Measurements from ENCODE around the gene THAP2. TPM values are rescaled to one million over a fixed set of nuclear protein-coding genes. Genes with fewer than 3 reads are reported as not detected.
"Not testable (repeated sequence)": the region's sequence is repeated elsewhere in the genome, so short reads cannot be mapped to it uniquely, and the experiment has no call there.

THAP2 gene
- total RNA-seq, 2 donors from 2014 or later = 4.3 to 5.2 TPM

- no peak for ATAC-seq
- intact Hi-C loops (cut with DNase I) = no loop called here
- DNase-seq = no peak
These were observed 8.2 kb upstream of the THAP2 start for GRCh38 chr12:71655907-71656306.

- ATAC-seq = no peak
- DNase-seq = no peak
- intact Hi-C loops (cut with DNase I) = no loop called here
These were observed 7.4 kb upstream of the THAP2 start for GRCh38 chr12:71656740-71657139.

GRCh38 chr12:71661977-71662530 lies 2.0 kb upstream of the THAP2 start:
- intact Hi-C loops (cut with DNase I) = loop anchor here in 1 of 2 donors (10.0 kb wide), 1 partner anchor 93 kb away; the partner anchor contains the start of gene RAB21
- DNase-seq (no peak), ATAC-seq (peak in 1 of 2 donors; percentile 3)

DNA sequence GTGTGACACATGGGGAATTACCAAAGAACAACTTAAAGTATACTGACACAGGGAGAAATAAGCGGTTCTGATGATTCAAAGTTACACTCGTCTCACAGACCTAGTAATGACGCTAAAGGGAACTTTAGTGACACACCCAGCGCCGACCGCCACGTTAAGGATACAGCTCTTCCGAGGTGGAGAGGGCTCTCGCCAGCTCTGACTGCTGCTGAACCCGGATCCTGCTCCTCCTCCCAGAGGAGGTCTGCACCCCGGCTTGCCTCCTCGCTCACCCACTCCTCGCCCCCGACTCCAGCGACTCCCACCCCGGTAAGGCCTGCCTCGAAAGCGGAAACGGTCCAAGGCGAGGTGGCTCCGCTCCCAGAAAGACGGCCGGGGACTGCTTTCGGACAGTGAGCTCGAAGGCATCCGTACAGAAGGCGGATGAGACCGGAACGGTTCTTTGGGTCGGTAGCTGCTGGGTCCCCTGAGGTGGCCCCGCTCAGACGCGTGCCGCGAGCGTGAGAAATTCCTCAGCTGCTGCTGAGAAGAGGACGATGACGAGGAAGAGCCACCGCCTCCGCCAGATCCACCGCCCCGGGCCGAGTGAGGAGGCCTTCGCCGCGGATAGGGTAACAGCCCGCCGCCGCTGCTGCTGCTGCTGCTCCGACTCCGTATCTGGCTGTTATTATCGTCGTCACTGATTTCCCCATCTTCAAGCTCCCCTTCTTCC lies 1.1 kb upstream of the THAP2 start:
- peak; percentile 74 for DNase-seq
- peak; percentile 28 to 45 for ATAC-seq
- intact Hi-C loops (cut with DNase I) = loop anchor here in 1 of 2 donors (1.0 to 10.0 kb wide), 2 partner anchors 23 to 92 kb away; partner anchors contain the start of genes RAB21 and TMEM19

GRCh38 chr12:71664411-71665089 lies 449 bp downstream of the THAP2 start:
- intact Hi-C loops (cut with DNase I) = loop anchor here in 1 of 2 donors (10.0 kb wide), 1 partner anchor 90 kb away; the partner anchor contains the start of gene RAB21
- DNase-seq (no peak), ATAC-seq (no peak)

- DNase-seq (no peak), ATAC-seq (no peak)
- intact Hi-C loops (cut with DNase I) = loop anchor here in 1 of 2 donors (10.0 kb wide), 1 partner anchor 90 kb away; the partner anchor contains the start of gene RAB21
These were observed 976 bp downstream of the THAP2 start for GRCh38 chr12:71665090-71665463.

GRCh38 chr12:71666259-71666658 lies 2.2 kb downstream of the THAP2 start:
- no peak for DNase-seq
- ATAC-seq = no peak
- intact Hi-C loops (cut with DNase I) = loop anchor here in 1 of 2 donors (10.0 kb wide), 1 partner anchor 89 kb away; the partner anchor contains the start of gene RAB21

- intact Hi-C loops (cut with DNase I) = no loop called here
- DNase-seq = no peak
- no peak for ATAC-seq
These were observed 7.2 kb downstream of the THAP2 start for GRCh38 chr12:71671311-71671710.

DNA sequence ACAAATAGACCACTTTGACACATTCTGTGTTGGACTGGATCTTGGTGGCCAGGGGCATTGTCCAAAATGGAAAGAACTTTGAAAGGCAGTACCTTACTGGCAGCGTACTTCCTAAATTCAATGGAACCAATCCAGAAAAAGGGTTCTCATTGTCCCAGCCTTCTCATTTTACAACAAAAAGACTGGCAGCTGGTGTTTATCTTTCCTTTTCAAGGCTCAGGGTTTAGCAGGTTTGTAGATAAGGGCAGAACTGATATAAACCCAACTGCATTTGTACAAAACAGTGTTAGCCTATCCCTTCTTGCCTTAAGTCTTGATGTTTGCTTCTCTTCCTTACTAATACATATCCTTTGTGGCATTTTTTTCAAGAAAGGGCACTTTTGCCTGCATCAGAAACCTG lies 7.7 kb downstream of the THAP2 start:
- no peak for DNase-seq
- ATAC-seq = no peak
- intact Hi-C loops (cut with DNase I) = no loop called here

DNA sequence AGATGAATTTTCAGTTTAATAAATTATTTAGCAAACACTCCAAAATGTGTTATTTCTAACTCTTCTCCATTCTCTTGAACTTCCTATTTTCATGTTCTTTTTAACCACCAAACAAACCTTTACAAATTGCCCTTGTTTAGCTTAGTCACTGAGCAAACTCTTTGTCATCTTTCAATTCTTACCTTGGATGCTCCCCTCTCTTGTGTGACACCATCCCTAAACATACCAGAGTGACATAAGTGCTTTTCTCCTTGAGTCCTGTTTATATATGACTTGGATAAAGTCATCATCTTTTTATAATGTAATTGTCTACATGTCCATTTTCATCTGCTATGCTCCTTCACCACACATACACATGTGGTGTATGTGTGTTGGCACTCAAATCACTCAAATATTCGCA lies 18.4 kb downstream of the THAP2 start:
- intact Hi-C loops (cut with DNase I) = no loop called here
- no peak for DNase-seq
- no peak for ATAC-seq

GRCh38 chr12:71683633-71684032 lies 19.5 kb downstream of the THAP2 start:
- intact Hi-C loops (cut with DNase I) = no loop called here
- ATAC-seq (no peak), DNase-seq (no peak)

- DNase-seq (no peak), ATAC-seq (no peak)
- intact Hi-C loops (cut with DNase I) = no loop called here
These were observed 20.0 kb downstream of the THAP2 start for GRCh38 chr12:71684081-71684480.

GRCh38 chr12:71685312-71685906 lies 21.3 kb downstream of the THAP2 start:
- DNase-seq (no peak), ATAC-seq (peak in 1 of 2 donors; percentile 5)
- intact Hi-C loops (cut with DNase I) = no loop called here

- intact Hi-C loops (cut with DNase I) = loop anchor here in 1 of 2 donors (1.0 kb wide), 1 partner anchor 23 kb away; the partner anchor contains the start of gene ZFC3H1
- peak; percentile 99 for ATAC-seq
- DNase-seq = peak; percentile 94
These were observed 22.0 kb downstream of the THAP2 start, which contains the start of gene TMEM19 for GRCh38 chr12:71685914-71686657. TMEM19 (plus strand) TSS chr12:71686082; CDS start chr12:71686681, 599 bp downstream.

DNA sequence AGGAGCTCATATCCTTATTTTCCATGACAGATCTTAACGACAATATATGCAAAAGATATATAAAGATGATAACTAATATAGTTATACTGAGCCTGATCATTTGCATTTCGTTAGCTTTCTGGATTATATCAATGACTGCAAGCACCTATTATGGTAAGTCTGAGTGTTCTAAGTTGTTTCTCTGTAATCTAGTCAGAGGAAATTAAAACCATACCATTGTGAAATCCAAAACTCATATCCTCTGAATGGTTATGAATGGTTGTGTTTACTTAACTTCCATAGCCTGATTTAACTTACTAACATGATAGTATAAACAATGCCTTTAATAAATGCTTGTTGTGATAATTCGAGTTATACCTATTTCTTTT lies 22.5 kb downstream of the THAP2 start:
- ATAC-seq = no peak
- intact Hi-C loops (cut with DNase I) = loop anchor here in 1 of 2 donors (1.0 kb wide), 1 partner anchor 23 kb away; the partner anchor contains the start of gene ZFC3H1
- no peak for DNase-seq

DNA sequence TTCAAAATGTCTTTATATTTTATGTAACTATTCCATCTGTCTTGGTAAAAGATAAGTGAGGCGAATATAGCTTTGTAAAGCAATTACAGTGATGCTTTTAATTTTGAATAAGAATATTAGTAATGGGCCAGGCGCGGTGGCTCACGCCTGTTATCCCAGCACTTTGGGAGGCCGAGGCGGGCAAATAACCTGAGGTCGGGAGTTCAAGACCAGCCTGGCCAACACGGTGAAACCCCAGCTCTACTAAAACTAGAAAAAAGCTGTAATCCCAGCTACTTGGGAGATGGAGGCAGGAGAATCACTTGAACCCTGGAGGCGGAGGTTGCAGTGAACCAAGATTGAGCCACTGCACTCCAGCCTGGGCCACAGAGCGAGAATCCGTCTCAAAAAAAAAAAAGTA lies 23.1 kb downstream of the THAP2 start:
- ATAC-seq; intact Hi-C loops (cut with DNase I); DNase-seq: not testable (repeated sequence)

DNA sequence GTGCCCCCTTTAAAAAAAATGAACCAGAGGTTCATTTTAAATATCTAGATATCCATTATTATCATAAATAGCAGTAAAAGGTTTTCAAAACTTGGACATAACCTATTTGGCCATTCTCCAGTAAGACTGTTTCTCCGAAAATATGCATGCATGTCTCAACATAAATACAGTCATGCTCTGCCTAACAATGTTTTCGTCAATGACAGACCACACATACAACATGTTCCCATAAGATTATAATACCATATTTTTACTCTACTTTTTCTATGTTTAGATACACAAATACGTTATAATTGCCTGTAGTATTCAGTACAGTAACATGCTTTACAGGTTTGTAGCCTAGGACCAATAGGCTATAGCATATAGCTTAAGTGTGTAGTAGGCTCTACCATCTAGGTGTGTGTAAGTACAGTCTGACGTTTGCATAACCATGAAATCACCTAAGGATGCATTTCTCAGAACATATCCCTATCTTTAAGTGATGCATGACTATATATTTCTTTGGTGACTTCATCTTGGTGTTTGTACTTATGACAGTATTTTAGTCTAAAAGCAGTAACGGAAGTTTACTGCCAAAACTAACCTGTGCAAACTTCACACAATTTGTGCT lies 25.0 kb downstream of the THAP2 start:
- intact Hi-C loops (cut with DNase I) = no loop called here
- ATAC-seq (no peak), DNase-seq (no peak)

- no peak for ATAC-seq
- no peak for DNase-seq
- intact Hi-C loops (cut with DNase I) = loop anchor here in 1 of 2 donors (10.0 kb wide), 1 partner anchor 53 kb away; no protein-coding TSS in a partner anchor
These were observed 27.5 kb downstream of the THAP2 start for GRCh38 chr12:71691504-71692129.

Measured in left cardiac atrium (tissue), 4 donors.